HL-60 (cell line): ENCODE results near the gene GRIP2.
A peak's percentile ranks its signal among the peaks of the same experiment; 100 is the strongest.

ENCODE experiments used
- DNase-seq, 2 experiments: peaks; one replicate each; pipeline ENCODE4 v3.0.0-alpha.2; 2010 to 2020; ENCODE audit warnings: low read depth in 1 of 2, low spot score in 1 of 2
- H3K27ac ChIP-seq: fragments of 250-450 bp; sonication (Bioruptor Pico); replicated peaks from 2 replicates; pipeline ENCODE4 v1.5.1; 2020; ENCODE audit warnings: mild to moderate bottlenecking, moderate library complexity
- H3K27me3 ChIP-seq: fragments of 250-450 bp; sonication (Bioruptor Pico); 2 replicates; pipeline ENCODE4 v1.5.1; 2021; ENCODE audit warnings: mild to moderate bottlenecking, moderate library complexity; ENCODE audit not compliant: insufficient read depth, poor library complexity, severe bottlenecking
- H3K4me3 ChIP-seq: replicated peaks from 2 replicates; pipeline ENCODE4 v1.5.1; 2011; ENCODE audit warnings: mild to moderate bottlenecking, control low read depth, low read length; ENCODE audit not compliant: insufficient read depth
- CTCF ChIP-seq: IDR thresholded peaks from one replicate; pipeline ENCODE4 v1.5.1; 2011; ENCODE audit warnings: low read length, control low read depth, inconsistent platforms; ENCODE audit not compliant: insufficient read depth
- GABPA ChIP-seq: IDR thresholded peaks from 2 replicates; pipeline ENCODE4 v1.6.1; 2012; ENCODE audit warnings: low read depth
- POLR2AphosphoS5 ChIP-seq: IDR thresholded peaks from 2 replicates; pipeline ENCODE4 v1.6.1; 2012; ENCODE audit warnings: low read depth
- REST ChIP-seq: IDR thresholded peaks from 2 replicates; pipeline ENCODE4 v1.6.1; 2012; ENCODE audit warnings: low read depth; ENCODE audit not compliant: insufficient replicate concordance
- SPI1 ChIP-seq: IDR thresholded peaks from 2 replicates; pipeline ENCODE4 v1.6.1; 2012; ENCODE audit warnings: low read depth, mild to moderate bottlenecking, borderline replicate concordance

Gene GRIP2

GRCh38 chr3:14450922-14451606 is 89.1 kb downstream of the GRIP2 start:
- no peak overlapping the region for H3K4me3 ChIP-seq
- TF ChIP-seq REST: no peak
- TF ChIP-seq POLR2AphosphoS5: no peak
- TF ChIP-seq CTCF: no peak
- TF ChIP-seq SPI1: no peak
- TF ChIP-seq GABPA: no peak
- no peak overlapping the region for H3K27ac ChIP-seq
- H3K27me3 ChIP-seq: no peaks in the 10 kb centered on the region
- no peak for DNase-seq

- Histone ChIP-seq H3K27ac (no peak overlapping the region), H3K4me3 (no peak overlapping the region), H3K27me3 (no peaks in the 10 kb centered on the region)
- DNase-seq: no peak
- TF ChIP-seq SPI1 (no peak), REST (no peak), POLR2AphosphoS5 (no peak), GABPA (no peak), CTCF (no peak)
Measured at GRCh38 chr3:14450506-14450905, 89.6 kb downstream of the GRIP2 start.

- TF ChIP-seq GABPA (no peak), SPI1 (peak; percentile 53; the same call in 1 of the 2 replicates), REST (no peak)
- H3K27ac ChIP-seq: no peak overlapping the region
- no peaks in the 10 kb centered on the region for H3K27me3 ChIP-seq
- DNase-seq: no peak
- H3K4me3 ChIP-seq: no peak overlapping the region
Measured at GRCh38 chr3:14448756-14449727, 91.1 kb downstream of the GRIP2 start.
